ENCODE measurements around the gene POLR1A.

Gene POLR1A

GRCh38 chr2:86097114-86097896 is 8.4 kb downstream of the POLR1A start:
- DNase-seq (ENCODE audit: low read depth) = no peak

GRCh38 chr2:86094229-86094628 is 11.5 kb downstream of the POLR1A start:
- no peak for DNase-seq (ENCODE audit: low read depth)

GRCh38 chr2:86087936-86088850 is 17.5 kb downstream of the POLR1A start:
- no peak for DNase-seq (ENCODE audit: low read depth)

- no peak for DNase-seq (ENCODE audit: low read depth)
These were observed 22.9 kb downstream of the POLR1A start for GRCh38 chr2:86082756-86083155.

GRCh38 chr2:86081724-86082123 is 24.0 kb downstream of the POLR1A start:
- no peak for DNase-seq (ENCODE audit: low read depth)

GRCh38 chr2:86079981-86080911 is 25.4 kb downstream of the POLR1A start:
- peak; percentile 60 for DNase-seq (ENCODE audit: low read depth)

- no peak for DNase-seq (ENCODE audit: low read depth)
These were observed 26.7 kb downstream of the POLR1A start for GRCh38 chr2:86078774-86079545.

GRCh38 chr2:86075886-86076285 is 29.8 kb downstream of the POLR1A start:
- DNase-seq (ENCODE audit: low read depth) = no peak

- no peak for DNase-seq (ENCODE audit: low read depth)
These were observed 30.9 kb downstream of the POLR1A start for GRCh38 chr2:86074811-86075210.

GRCh38 chr2:86074256-86074655 is 31.4 kb downstream of the POLR1A start:
- DNase-seq (ENCODE audit: low read depth) = no peak

GRCh38 chr2:86073225-86073624 is 32.5 kb downstream of the POLR1A start:
- DNase-seq (ENCODE audit: low read depth) = no peak

- DNase-seq (ENCODE audit: low read depth) = no peak
These were observed 33.3 kb downstream of the POLR1A start for GRCh38 chr2:86072271-86072858.

GRCh38 chr2:86070868-86071267 is 34.8 kb downstream of the POLR1A start:
- DNase-seq (ENCODE audit: low read depth) = no peak

GRCh38 chr2:86069783-86070339 is 35.8 kb downstream of the POLR1A start:
- no peak for DNase-seq (ENCODE audit: low read depth)

GRCh38 chr2:86069091-86069685 is 36.5 kb downstream of the POLR1A start:
- DNase-seq (ENCODE audit: low read depth) = no peak

- DNase-seq (ENCODE audit: low read depth) = no peak
These were observed 37.0 kb downstream of the POLR1A start for GRCh38 chr2:86068648-86069047.

GRCh38 chr2:86068136-86068588 is 37.5 kb downstream of the POLR1A start:
- no peak for DNase-seq (ENCODE audit: low read depth)

- no peak for DNase-seq (ENCODE audit: low read depth)
These were observed 38.8 kb downstream of the POLR1A start for GRCh38 chr2:86066915-86067314.

- DNase-seq (ENCODE audit: low read depth) = no peak
These were observed 39.6 kb downstream of the POLR1A start for GRCh38 chr2:86066007-86066578.

GRCh38 chr2:86065512-86065911 is 40.2 kb downstream of the POLR1A start:
- no peak for DNase-seq (ENCODE audit: low read depth)
